ENCODE measurements around the gene SP2. TPM values are rescaled to one million over a fixed set of nuclear protein-coding genes. Genes with fewer than 3 reads are reported as not detected.

The SP2 gene
- total and polyA plus RNA-seq, 2 of the 13 experiments (the other 11 are each of a cell fraction or from before 2014, with no cell fraction given) = 1.4 to 4.8 TPM

DNA sequence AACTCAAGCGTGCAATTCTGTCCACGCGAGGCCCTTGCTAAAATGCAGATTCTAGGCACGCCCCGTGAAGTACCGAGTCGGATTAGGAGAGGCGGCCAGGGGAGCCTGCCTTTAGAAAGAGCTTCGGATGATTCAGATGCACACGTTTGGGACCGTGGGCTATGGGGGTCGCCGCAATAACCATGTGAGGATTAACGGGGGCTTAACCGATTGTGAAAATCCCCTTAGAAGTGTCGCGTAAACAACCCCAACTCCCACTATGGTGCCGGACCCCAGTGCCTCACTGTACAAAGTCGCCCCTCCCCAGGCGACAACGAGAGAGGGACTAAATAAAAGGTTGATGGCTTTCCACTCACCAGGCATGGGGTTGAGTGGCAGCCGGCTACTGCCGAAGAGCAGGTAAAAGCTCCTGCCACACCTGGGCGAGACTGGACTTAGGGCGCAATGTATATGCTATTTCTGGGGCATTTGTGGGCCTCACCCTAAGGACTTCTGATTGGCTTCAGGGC is 635 bp upstream of the SP2 start (continued):
- TF ChIP-seq ZNF3 (CRISPR knock-in tag; IDR thresholded peaks at IDR 0.05) (peak; percentile 38; the same call in 1 of the 2 replicates), ZNF83 (CRISPR knock-in tag; IDR thresholded peaks at IDR 0.05; ENCODE audit: borderline replicate concordance) (no peak), MEIS2 (CRISPR knock-in tag; IDR thresholded peaks at IDR 0.05) (peak; percentile 68; the same call in 1 of the 2 replicates), SIN3A (IDR thresholded peaks at IDR 0.05; ENCODE audit: borderline replicate concordance, low read depth, low read length) (peak; percentile 91), POLR2A (IDR thresholded peaks at IDR 0.05; ENCODE audit: insufficient read depth in 1 of 2, low read depth in 2 of 2, low read length in 2 of 2) (peak; percentile 99), BRCA1 (CRISPR knock-in tag; IDR thresholded peaks at IDR 0.05) (no peak), ZNF329 (CRISPR knock-in tag; IDR thresholded peaks at IDR 0.05; ENCODE audit: low read depth) (peak; percentile 61; the same call in 1 of the 2 replicates), ZNF816 (CRISPR knock-in tag; IDR thresholded peaks at IDR 0.05; ENCODE audit: borderline replicate concordance) (no peak), EHMT2 (IDR thresholded peaks at IDR 0.05; ENCODE audit: borderline replicate concordance, low read depth, low read length) (no peak), DMAP1 (CRISPR knock-in tag; IDR thresholded peaks at IDR 0.05) (peak; percentile 75), SKI (IDR thresholded peaks at IDR 0.05; ENCODE audit: partially characterized antibody) (no peak), MTF1 (CRISPR knock-in tag; IDR thresholded peaks at IDR 0.05) (no peak), NFE2 (CRISPR knock-in tag; IDR thresholded peaks at IDR 0.05) (no peak), GZF1 (CRISPR knock-in tag; IDR thresholded peaks at IDR 0.05) (no peak), RFX3 (CRISPR knock-in tag; IDR thresholded peaks at IDR 0.05) (0 out of 2 replicates have a peak, but pooled peaks have one; percentile 6), PRPF4 (IDR thresholded peaks at IDR 0.05; ENCODE audit: low read depth, low read length, poor library complexity, severe bottlenecking) (no peak), ZKSCAN8 (CRISPR knock-in tag; IDR thresholded peaks at IDR 0.05; ENCODE audit: borderline replicate concordance) (no peak), ARNT2 (CRISPR knock-in tag; IDR thresholded peaks at IDR 0.05; ENCODE audit: low read depth) (peak; percentile 71; the same call in 1 of the 2 replicates), ZNF264 (CRISPR knock-in tag; IDR thresholded peaks at IDR 0.05) (no peak), ZNF296 (CRISPR knock-in tag; conservative IDR thresholded peaks at IDR 0.05) (no peak; the same call in 1 of the 2 replicates), NPAS2 (CRISPR knock-in tag; IDR thresholded peaks at IDR 0.05; ENCODE audit: borderline replicate concordance) (no peak), JUND (CRISPR knock-in tag; IDR thresholded peaks at IDR 0.05) (no peak), ZNF652 (CRISPR knock-in tag; IDR thresholded peaks at IDR 0.05; ENCODE audit: borderline replicate concordance, low read depth) (no peak), RBM39 (IDR thresholded peaks at IDR 0.05; ENCODE audit: low read depth, low read length, poor library complexity, severe bottlenecking) (no peak), FOSL2 (CRISPR knock-in tag; IDR thresholded peaks at IDR 0.05) (peak; percentile 19; the same call in 1 of the 2 replicates), HHEX (CRISPR knock-in tag; IDR thresholded peaks at IDR 0.05) (no peak; the same call in 1 of the 2 replicates), FOXO1 (CRISPR knock-in tag; IDR thresholded peaks at IDR 0.05) (no peak; the same call in 1 of the 2 replicates)
- TF ChIP-seq, protein P1, sequence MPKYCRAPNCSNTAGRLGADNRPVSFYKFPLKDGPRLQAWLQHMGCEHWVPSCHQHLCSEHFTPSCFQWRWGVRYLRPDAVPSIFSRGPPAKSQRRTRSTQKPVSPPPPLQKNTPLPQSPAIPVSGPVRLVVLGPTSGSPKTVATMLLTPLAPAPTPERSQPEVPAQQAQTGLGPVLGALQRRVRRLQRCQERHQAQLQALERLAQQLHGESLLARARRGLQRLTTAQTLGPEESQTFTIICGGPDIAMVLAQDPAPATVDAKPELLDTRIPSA (CRISPR knock-in tag; IDR thresholded peaks at IDR 0.05; ENCODE audit: borderline replicate concordance) = no peak
- TF ChIP-seq, protein P2, sequence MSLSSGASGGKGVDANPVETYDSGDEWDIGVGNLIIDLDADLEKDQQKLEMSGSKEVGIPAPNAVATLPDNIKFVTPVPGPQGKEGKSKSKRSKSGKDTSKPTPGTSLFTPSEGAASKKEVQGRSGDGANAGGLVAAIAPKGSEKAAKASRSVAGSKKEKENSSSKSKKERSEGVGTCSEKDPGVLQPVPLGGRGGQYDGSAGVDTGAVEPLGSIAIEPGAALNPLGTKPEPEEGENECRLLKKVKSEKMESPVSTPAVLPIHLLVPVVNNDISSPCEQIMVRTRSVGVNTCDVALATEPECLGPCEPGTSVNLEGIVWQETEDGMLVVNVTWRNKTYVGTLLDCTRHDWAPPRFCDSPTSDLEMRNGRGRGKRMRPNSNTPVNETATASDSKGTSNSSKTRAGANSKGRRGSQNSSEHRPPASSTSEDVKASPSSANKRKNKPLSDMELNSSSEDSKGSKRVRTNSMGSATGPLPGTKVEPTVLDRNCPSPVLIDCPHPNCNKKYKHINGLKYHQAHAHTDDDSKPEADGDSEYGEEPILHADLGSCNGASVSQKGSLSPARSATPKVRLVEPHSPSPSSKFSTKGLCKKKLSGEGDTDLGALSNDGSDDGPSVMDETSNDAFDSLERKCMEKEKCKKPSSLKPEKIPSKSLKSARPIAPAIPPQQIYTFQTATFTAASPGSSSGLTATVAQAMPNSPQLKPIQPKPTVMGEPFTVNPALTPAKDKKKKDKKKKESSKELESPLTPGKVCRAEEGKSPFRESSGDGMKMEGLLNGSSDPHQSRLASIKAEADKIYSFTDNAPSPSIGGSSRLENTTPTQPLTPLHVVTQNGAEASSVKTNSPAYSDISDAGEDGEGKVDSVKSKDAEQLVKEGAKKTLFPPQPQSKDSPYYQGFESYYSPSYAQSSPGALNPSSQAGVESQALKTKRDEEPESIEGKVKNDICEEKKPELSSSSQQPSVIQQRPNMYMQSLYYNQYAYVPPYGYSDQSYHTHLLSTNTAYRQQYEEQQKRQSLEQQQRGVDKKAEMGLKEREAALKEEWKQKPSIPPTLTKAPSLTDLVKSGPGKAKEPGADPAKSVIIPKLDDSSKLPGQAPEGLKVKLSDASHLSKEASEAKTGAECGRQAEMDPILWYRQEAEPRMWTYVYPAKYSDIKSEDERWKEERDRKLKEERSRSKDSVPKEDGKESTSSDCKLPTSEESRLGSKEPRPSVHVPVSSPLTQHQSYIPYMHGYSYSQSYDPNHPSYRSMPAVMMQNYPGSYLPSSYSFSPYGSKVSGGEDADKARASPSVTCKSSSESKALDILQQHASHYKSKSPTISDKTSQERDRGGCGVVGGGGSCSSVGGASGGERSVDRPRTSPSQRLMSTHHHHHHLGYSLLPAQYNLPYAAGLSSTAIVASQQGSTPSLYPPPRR (CRISPR knock-in tag; IDR thresholded peaks at IDR 0.05; ENCODE audit: borderline replicate concordance) = no peak; the same call in 1 of the 2 replicates

Data from HepG2 (cell line).